Hematopoietic multipotent progenitor cell treated with erythropoietin and hydrocortisone succinate and interleukin-3 and kit ligand, for 4 days (in vitro differentiated cells): ENCODE data around the gene ICE1.
"Not testable (repeated sequence)": the region's sequence is repeated elsewhere in the genome, so short reads cannot be mapped to it uniquely, and the experiment has no call there.

Experiments used
- DNase-seq: peaks from one replicate; pipeline ENCODE4 v3.0.0-alpha.2; 2015

ICE1 gene

GRCh38 chr5:5494489-5495402, 72.3 kb downstream of the ICE1 start:
- DNase-seq: peak; percentile 86

- DNase-seq: peak; percentile 76
Measured at GRCh38 chr5:5497152-5497788, 74.8 kb downstream of the ICE1 start.

GRCh38 chr5:5499442-5499841, 77.0 kb downstream of the ICE1 start:
- no peak for DNase-seq

- DNase-seq: no peak
Measured at GRCh38 chr5:5504325-5504724, 81.8 kb downstream of the ICE1 start.

GRCh38 chr5:5505815-5506214, 83.3 kb downstream of the ICE1 start:
- DNase-seq: peak; percentile 10

- DNase-seq: no peak
Measured at GRCh38 chr5:5508391-5508790, 85.9 kb downstream of the ICE1 start.

- DNase-seq: no peak
Measured at GRCh38 chr5:5511904-5512416, 89.5 kb downstream of the ICE1 start.

GRCh38 chr5:5512543-5512942, 90.1 kb downstream of the ICE1 start:
- DNase-seq: peak; percentile 11

GRCh38 chr5:5520622-5521021, 98.1 kb downstream of the ICE1 start:
- DNase-seq: not testable (repeated sequence)

- no peak for DNase-seq
Measured at GRCh38 chr5:5521029-5521428, 98.6 kb downstream of the ICE1 start.

GRCh38 chr5:5521478-5521877, 99.0 kb downstream of the ICE1 start:
- DNase-seq: no peak

- DNase-seq: no peak
Measured at GRCh38 chr5:5522336-5522735, 99.9 kb downstream of the ICE1 start.

GRCh38 chr5:5523066-5523505, 100.6 kb downstream of the ICE1 start:
- DNase-seq: peak; percentile 13

GRCh38 chr5:5524327-5524726, 101.8 kb downstream of the ICE1 start:
- DNase-seq: no peak

GRCh38 chr5:5531371-5531770, 108.9 kb downstream of the ICE1 start:
- DNase-seq: no peak

- no peak for DNase-seq
Measured at GRCh38 chr5:5532306-5533076, 110.0 kb downstream of the ICE1 start.

- DNase-seq: no peak
Measured at GRCh38 chr5:5533927-5534326, 111.5 kb downstream of the ICE1 start.

GRCh38 chr5:5534333-5534732, 111.9 kb downstream of the ICE1 start:
- DNase-seq: no peak

- DNase-seq: no peak
Measured at GRCh38 chr5:5536871-5537270, 114.4 kb downstream of the ICE1 start.

- no peak for DNase-seq
Measured at GRCh38 chr5:5537426-5537825, 114.9 kb downstream of the ICE1 start.

- no peak for DNase-seq
Measured at GRCh38 chr5:5539590-5539989, 117.1 kb downstream of the ICE1 start.
